HepG2 (cell line): Measurements from ENCODE around the gene ATP2B2. TPM values are rescaled to one million over a fixed set of nuclear protein-coding genes. Genes with fewer than 3 reads are reported as not detected.

Source experiments
- FOXP1 ChIP-seq, 2 experiments: fragments of 450-650 bp in 1 of 2; IDR thresholded peaks; 2 replicates each; pipeline ENCODE4 v1.6.1; 2017 to 2018; ENCODE audit warnings: antibody characterized with exemption in 1 of 2
- KDM3A ChIP-seq: IDR thresholded peaks from 2 replicates; pipeline ENCODE4 v1.6.1; 2018; ENCODE audit warnings: low read depth, missing compliant biosample characterization
- RNF2 ChIP-seq: fragments of 450-650 bp; conservative IDR thresholded peaks from 2 replicates; pipeline ENCODE4 v1.6.1; 2016; ENCODE audit warnings: low read depth
- SMYD3 ChIP-seq: sonication (generic); formaldehyde crosslinking; IDR thresholded peaks from 2 replicates; pipeline ENCODE4 v1.8.1; 2023; ENCODE audit warnings: mild to moderate bottlenecking, missing genetic modification reagents
- polyA plus RNA-seq, 8 experiments: library from polyadenylated mRNA; depleted of rRNA in 3 of 8; stranded (reverse) in 7 of 8; unstranded in 1 of 8; fragments of >200 nt; fragmentation: Illumina TruSeq in 4 of 8; extraction: Trizol in 4 of 8; gene quantifications; 2 replicates each; pipeline versions ENCODE4 v1.2.1 to v1.2.3, GENCODE V29; 2011 to 2016; ENCODE audit warnings: low read depth in 4 of 8, missing spikeins in 1 of 8, mixed read lengths in 1 of 8; ENCODE audit not compliant: insufficient read depth in 1 of 8
- total RNA-seq, 5 experiments: library from RNA; depleted of rRNA; stranded (reverse); fragments of >200 nt; fragmentation: Illumina TruSeq; extraction: Trizol; gene quantifications; 2 replicates each; pipeline ENCODE4 v1.2.3, GENCODE V29; 2016; ENCODE audit warnings: low read depth in 1 of 5
- TF ChIP-seq, protein P1 (sequence below): sonication (generic); formaldehyde crosslinking; IDR thresholded peaks from 2 replicates; pipeline ENCODE4 v1.4.0; 2020; ENCODE audit warnings: missing genetic modification reagents
- TF ChIP-seq, protein P2 (sequence below): sonication (generic); formaldehyde crosslinking; IDR thresholded peaks from 2 replicates; pipeline ENCODE4 v1.4.0; 2020; ENCODE audit warnings: mild to moderate bottlenecking, missing genetic modification reagents
- TF ChIP-seq, protein P3 (sequence below): sonication (generic); formaldehyde crosslinking; IDR thresholded peaks from 2 replicates; pipeline ENCODE4 v1.4.0; 2020; ENCODE audit warnings: missing genetic modification reagents, borderline replicate concordance

ATP2B2 gene
- total and polyA plus RNA-seq, 2 of the 13 experiments (the other 11 are each of a cell fraction or from before 2014, with no cell fraction given): 1.5 to 2.3 TPM

- TF ChIP-seq, protein P1, sequence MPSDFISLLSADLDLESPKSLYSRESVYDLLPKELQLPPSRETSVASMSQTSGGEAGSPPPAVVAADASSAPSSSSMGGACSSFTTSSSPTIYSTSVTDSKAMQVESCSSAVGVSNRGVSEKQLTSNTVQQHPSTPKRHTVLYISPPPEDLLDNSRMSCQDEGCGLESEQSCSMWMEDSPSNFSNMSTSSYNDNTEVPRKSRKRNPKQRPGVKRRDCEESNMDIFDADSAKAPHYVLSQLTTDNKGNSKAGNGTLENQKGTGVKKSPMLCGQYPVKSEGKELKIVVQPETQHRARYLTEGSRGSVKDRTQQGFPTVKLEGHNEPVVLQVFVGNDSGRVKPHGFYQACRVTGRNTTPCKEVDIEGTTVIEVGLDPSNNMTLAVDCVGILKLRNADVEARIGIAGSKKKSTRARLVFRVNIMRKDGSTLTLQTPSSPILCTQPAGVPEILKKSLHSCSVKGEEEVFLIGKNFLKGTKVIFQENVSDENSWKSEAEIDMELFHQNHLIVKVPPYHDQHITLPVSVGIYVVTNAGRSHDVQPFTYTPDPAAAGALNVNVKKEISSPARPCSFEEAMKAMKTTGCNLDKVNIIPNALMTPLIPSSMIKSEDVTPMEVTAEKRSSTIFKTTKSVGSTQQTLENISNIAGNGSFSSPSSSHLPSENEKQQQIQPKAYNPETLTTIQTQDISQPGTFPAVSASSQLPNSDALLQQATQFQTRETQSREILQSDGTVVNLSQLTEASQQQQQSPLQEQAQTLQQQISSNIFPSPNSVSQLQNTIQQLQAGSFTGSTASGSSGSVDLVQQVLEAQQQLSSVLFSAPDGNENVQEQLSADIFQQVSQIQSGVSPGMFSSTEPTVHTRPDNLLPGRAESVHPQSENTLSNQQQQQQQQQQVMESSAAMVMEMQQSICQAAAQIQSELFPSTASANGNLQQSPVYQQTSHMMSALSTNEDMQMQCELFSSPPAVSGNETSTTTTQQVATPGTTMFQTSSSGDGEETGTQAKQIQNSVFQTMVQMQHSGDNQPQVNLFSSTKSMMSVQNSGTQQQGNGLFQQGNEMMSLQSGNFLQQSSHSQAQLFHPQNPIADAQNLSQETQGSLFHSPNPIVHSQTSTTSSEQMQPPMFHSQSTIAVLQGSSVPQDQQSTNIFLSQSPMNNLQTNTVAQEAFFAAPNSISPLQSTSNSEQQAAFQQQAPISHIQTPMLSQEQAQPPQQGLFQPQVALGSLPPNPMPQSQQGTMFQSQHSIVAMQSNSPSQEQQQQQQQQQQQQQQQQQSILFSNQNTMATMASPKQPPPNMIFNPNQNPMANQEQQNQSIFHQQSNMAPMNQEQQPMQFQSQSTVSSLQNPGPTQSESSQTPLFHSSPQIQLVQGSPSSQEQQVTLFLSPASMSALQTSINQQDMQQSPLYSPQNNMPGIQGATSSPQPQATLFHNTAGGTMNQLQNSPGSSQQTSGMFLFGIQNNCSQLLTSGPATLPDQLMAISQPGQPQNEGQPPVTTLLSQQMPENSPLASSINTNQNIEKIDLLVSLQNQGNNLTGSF: no peak
- TF ChIP-seq, protein P2, sequence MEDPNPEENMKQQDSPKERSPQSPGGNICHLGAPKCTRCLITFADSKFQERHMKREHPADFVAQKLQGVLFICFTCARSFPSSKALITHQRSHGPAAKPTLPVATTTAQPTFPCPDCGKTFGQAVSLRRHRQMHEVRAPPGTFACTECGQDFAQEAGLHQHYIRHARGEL (CRISPR knock-in tag): no peak
- no peak for TF ChIP-seq FOXP1 (IDR thresholded peaks at IDR 0.05)
- no peak for TF ChIP-seq FOXP1 (CRISPR knock-in tag; IDR thresholded peaks at IDR 0.05)
- no peak for TF ChIP-seq SMYD3
- TF ChIP-seq, protein P3, sequence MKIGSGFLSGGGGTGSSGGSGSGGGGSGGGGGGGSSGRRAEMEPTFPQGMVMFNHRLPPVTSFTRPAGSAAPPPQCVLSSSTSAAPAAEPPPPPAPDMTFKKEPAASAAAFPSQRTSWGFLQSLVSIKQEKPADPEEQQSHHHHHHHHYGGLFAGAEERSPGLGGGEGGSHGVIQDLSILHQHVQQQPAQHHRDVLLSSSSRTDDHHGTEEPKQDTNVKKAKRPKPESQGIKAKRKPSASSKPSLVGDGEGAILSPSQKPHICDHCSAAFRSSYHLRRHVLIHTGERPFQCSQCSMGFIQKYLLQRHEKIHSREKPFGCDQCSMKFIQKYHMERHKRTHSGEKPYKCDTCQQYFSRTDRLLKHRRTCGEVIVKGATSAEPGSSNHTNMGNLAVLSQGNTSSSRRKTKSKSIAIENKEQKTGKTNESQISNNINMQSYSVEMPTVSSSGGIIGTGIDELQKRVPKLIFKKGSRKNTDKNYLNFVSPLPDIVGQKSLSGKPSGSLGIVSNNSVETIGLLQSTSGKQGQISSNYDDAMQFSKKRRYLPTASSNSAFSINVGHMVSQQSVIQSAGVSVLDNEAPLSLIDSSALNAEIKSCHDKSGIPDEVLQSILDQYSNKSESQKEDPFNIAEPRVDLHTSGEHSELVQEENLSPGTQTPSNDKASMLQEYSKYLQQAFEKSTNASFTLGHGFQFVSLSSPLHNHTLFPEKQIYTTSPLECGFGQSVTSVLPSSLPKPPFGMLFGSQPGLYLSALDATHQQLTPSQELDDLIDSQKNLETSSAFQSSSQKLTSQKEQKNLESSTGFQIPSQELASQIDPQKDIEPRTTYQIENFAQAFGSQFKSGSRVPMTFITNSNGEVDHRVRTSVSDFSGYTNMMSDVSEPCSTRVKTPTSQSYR (CRISPR knock-in tag): no peak
- no peak for TF ChIP-seq RNF2
- no peak for TF ChIP-seq KDM3A
Observed at GRCh38 chr3:10469441-10470119, 35.8 kb downstream of the ATP2B2 start (continued).
